ENCODE measurements around the gene ELAVL1. TPM values are rescaled to one million over a fixed set of nuclear protein-coding genes. Genes with fewer than 3 reads are reported as not detected.

ELAVL1 gene
- total and polyA plus RNA-seq, 7 donors = 15.8 to 31.0 (median 20.3) TPM

DNA sequence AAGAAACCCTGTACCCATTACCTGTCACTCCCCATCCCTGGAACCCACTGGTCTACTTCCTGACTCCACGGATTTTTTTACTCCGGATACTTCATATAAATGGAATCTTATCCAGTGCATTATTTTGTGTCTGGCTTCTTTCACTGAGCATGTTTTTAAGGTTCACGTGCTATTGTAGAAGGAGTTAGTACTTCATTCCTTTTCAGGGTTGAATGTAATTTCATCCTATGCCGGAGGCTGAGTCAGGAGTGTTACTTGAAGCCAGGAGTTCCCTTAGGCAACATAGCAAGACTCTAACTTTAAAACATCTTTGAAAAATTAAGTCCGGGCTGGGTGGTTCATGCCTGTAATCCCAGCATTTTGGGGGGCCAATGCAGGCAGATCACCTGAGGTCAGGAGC lies 17.9 kb upstream of the ELAVL1 start:
- H3K36me3 ChIP-seq = no peaks in the 10 kb centered on the region
- TF ChIP-seq EP300 (IDR thresholded peaks at IDR 0.05) = no peak
- no peak for TF ChIP-seq POLR2AphosphoS5 (IDR thresholded peaks at IDR 0.05)
- TF ChIP-seq POLR2A (IDR thresholded peaks at IDR 0.05) = no peak
- TF ChIP-seq, protein P1, sequence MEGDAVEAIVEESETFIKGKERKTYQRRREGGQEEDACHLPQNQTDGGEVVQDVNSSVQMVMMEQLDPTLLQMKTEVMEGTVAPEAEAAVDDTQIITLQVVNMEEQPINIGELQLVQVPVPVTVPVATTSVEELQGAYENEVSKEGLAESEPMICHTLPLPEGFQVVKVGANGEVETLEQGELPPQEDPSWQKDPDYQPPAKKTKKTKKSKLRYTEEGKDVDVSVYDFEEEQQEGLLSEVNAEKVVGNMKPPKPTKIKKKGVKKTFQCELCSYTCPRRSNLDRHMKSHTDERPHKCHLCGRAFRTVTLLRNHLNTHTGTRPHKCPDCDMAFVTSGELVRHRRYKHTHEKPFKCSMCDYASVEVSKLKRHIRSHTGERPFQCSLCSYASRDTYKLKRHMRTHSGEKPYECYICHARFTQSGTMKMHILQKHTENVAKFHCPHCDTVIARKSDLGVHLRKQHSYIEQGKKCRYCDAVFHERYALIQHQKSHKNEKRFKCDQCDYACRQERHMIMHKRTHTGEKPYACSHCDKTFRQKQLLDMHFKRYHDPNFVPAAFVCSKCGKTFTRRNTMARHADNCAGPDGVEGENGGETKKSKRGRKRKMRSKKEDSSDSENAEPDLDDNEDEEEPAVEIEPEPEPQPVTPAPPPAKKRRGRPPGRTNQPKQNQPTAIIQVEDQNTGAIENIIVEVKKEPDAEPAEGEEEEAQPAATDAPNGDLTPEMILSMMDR (IDR thresholded peaks at IDR 0.05) = no peak
- no peak for DNase-seq
- 90 to 92% methylated on average over 5 of the region's 5 CpGs for WGBS, 2 donors
- H3K4me1 ChIP-seq = no peaks in the 10 kb centered on the region
- H3K9me3 ChIP-seq = no peaks in the 10 kb centered on the region
- H3K27me3 ChIP-seq = no peaks in the 10 kb centered on the region
- no peak overlapping the region for H3K4me3 ChIP-seq
- intact Hi-C loops (cut with DNase I) = no loop called here
- H3K27ac ChIP-seq = no peak overlapping the region

- Histone ChIP-seq H3K36me3 (no peaks in the 10 kb centered on the region), H3K4me3 (no peak overlapping the region), H3K27ac (no peak overlapping the region), H3K9me3 (no peaks in the 10 kb centered on the region), H3K27me3 (no peaks in the 10 kb centered on the region), H3K4me1 (no peaks in the 10 kb centered on the region)
- no peak for TF ChIP-seq POLR2A (IDR thresholded peaks at IDR 0.05)
- no peak for TF ChIP-seq EP300 (IDR thresholded peaks at IDR 0.05)
- TF ChIP-seq, protein P1 (IDR thresholded peaks at IDR 0.05) = no peak
- TF ChIP-seq POLR2AphosphoS5 (IDR thresholded peaks at IDR 0.05) = no peak
- DNase-seq = no peak
- intact Hi-C loops (cut with DNase I) = no loop called here
- WGBS, 2 donors = 82 to 84% methylated on average over 13 of the region's 13 CpGs
These were observed 16.8 kb upstream of the ELAVL1 start for GRCh38 chr19:8022275-8022674.

- WGBS, 2 donors = 88 to 89% methylated on average over 8 of the region's 8 CpGs
- H3K9me3 ChIP-seq = no peaks in the 10 kb centered on the region
- TF ChIP-seq POLR2AphosphoS5 (IDR thresholded peaks at IDR 0.05) = no peak
- TF ChIP-seq EP300 (IDR thresholded peaks at IDR 0.05) = no peak
- no peak for TF ChIP-seq POLR2A (IDR thresholded peaks at IDR 0.05)
- TF ChIP-seq, protein P1 (IDR thresholded peaks at IDR 0.05) = no peak
- no peaks in the 10 kb centered on the region for H3K36me3 ChIP-seq
- no peak for DNase-seq
- H3K4me1 ChIP-seq = no peaks in the 10 kb centered on the region
- no peaks in the 10 kb centered on the region for H3K27me3 ChIP-seq
- no peak overlapping the region for H3K4me3 ChIP-seq
- H3K27ac ChIP-seq = no peak overlapping the region
- intact Hi-C loops (cut with DNase I) = no loop called here
These were observed 15.9 kb upstream of the ELAVL1 start for GRCh38 chr19:8021374-8021773.

- intact Hi-C loops (cut with DNase I) = no loop called here
- Histone ChIP-seq H3K4me1 (no peaks in the 10 kb centered on the region), H3K36me3 (no peaks in the 10 kb centered on the region), H3K9me3 (no peaks in the 10 kb centered on the region), H3K27me3 (no peaks in the 10 kb centered on the region), H3K4me3 (no peak overlapping the region), H3K27ac (no peak overlapping the region)
- no peak for DNase-seq
- no peak for TF ChIP-seq POLR2A (IDR thresholded peaks at IDR 0.05)
- TF ChIP-seq, protein P1 (IDR thresholded peaks at IDR 0.05) = no peak
- TF ChIP-seq POLR2AphosphoS5 (IDR thresholded peaks at IDR 0.05) = no peak
- WGBS, 2 donors = 87 to 89% methylated on average over 9 of the region's 9 CpGs
These were observed 15.2 kb upstream of the ELAVL1 start for GRCh38 chr19:8020681-8021080.

- no peaks in the 10 kb centered on the region for H3K9me3 ChIP-seq
- intact Hi-C loops (cut with DNase I) = no loop called here
- no peak overlapping the region for H3K4me3 ChIP-seq
- WGBS, 2 donors = 34 to 56% methylated on average over 14 of the region's 14 CpGs
- DNase-seq = no peak
- H3K4me1 ChIP-seq = no peaks in the 10 kb centered on the region
- no peak overlapping the region for H3K27ac ChIP-seq
- H3K36me3 ChIP-seq = no peaks in the 10 kb centered on the region
- H3K27me3 ChIP-seq = no peaks in the 10 kb centered on the region
- TF ChIP-seq POLR2A (IDR thresholded peaks at IDR 0.05) = no peak
- no peak for TF ChIP-seq EP300 (IDR thresholded peaks at IDR 0.05)
- TF ChIP-seq, protein P1 (IDR thresholded peaks at IDR 0.05) = no peak
- no peak for TF ChIP-seq POLR2AphosphoS5 (IDR thresholded peaks at IDR 0.05)
These were observed 12.4 kb upstream of the ELAVL1 start for GRCh38 chr19:8017808-8018207.
